ENCODE results near the gene UBD. TPM values are rescaled to one million over a fixed set of nuclear protein-coding genes. Genes with fewer than 3 reads are reported as not detected.

Gene UBD
- total RNA-seq, 1 experiment from 2014 or later: not detected

- H3K27ac Mint-ChIP-seq: no peak overlapping the region
- H3K4me1 Mint-ChIP-seq: peaks cover 0 to under 1% of the 10 kb centered on the region in 2 experiments; a peak in 2 of 4 replicates
- no peak overlapping the region for H3K56ac ChIP-seq (ENCODE audit: insufficient read length, low read depth, low read length)
- H3K9me3 Mint-ChIP-seq: no peaks in the 10 kb centered on the region; a peak in 1 of 5 replicates
- no peak overlapping the region for H2AFZ ChIP-seq (ENCODE audit: low read length)
- H3K79me2 ChIP-seq (ENCODE audit: insufficient read depth, low read length): no peaks in the 10 kb centered on the region
- no peak overlapping the region for H2BK5ac ChIP-seq (ENCODE audit: insufficient read length, low read length)
- H3K4me1 ChIP-seq (ENCODE audit: insufficient read depth, low read length): no peaks in the 10 kb centered on the region
- H3K27ac ChIP-seq (ENCODE audit: insufficient read length, low read depth, low read length): no peak overlapping the region
- no peak overlapping the region for H2BK120ac ChIP-seq (ENCODE audit: low read depth, low read length, poor library complexity, severe bottlenecking)
- H3K4me3 Mint-ChIP-seq: no peak overlapping the region
- no peak overlapping the region for H4K8ac ChIP-seq (replicated peaks; ENCODE audit: insufficient read length, low read depth, low read length)
- no peak overlapping the region for H2BK20ac ChIP-seq (ENCODE audit: low read depth, low read length, poor library complexity, severe bottlenecking)
- H2BK15ac ChIP-seq (ENCODE audit: low read depth, low read length): no peak overlapping the region
- no peaks in the 10 kb centered on the region for H4K20me1 ChIP-seq (ENCODE audit: control insufficient read depth, insufficient read depth, insufficient read length)
- no peak overlapping the region for H3K18ac ChIP-seq (ENCODE audit: insufficient read length, low read depth, low read length)
- no peak overlapping the region for H3T11ph ChIP-seq (ENCODE audit: low read length)
- no peak overlapping the region for H3K23ac ChIP-seq (ENCODE audit: insufficient read length, low read depth, low read length)
- no peak overlapping the region for H2AK5ac ChIP-seq (ENCODE audit: insufficient read length, low read length)
- H3K4me2 ChIP-seq (ENCODE audit: insufficient read depth, insufficient read length, low read length): no peak overlapping the region
- no peak overlapping the region for H3K9ac ChIP-seq (ENCODE audit: extremely low read depth, insufficient read length, low read length)
- no peak overlapping the region for H3K14ac ChIP-seq (ENCODE audit: insufficient read depth, low read length)
- no peaks in the 10 kb centered on the region for H3K9me3 ChIP-seq (ENCODE audit: control insufficient read depth, low read depth, low read length)
- no peaks in the 10 kb centered on the region for H3K79me1 ChIP-seq (ENCODE audit: insufficient read depth, low read depth, low read length, poor library complexity, severe bottlenecking)
- H2BK12ac ChIP-seq (ENCODE audit: insufficient read length, low read depth, low read length): no peak overlapping the region
- no peak overlapping the region for H3K4ac ChIP-seq (ENCODE audit: low read depth, low read length)
- TF ChIP-seq CTCF (conservative IDR thresholded peaks at IDR 0.05): no peak
- no peak overlapping the region for H4K91ac ChIP-seq (ENCODE audit: insufficient read length, low read depth, low read length)
- no peak for DNase-seq
- peaks cover 54% of the 10 kb centered on the region for H3K27me3 Mint-ChIP-seq (ENCODE audit: low read depth)
- no peaks in the 10 kb centered on the region for H3K27me3 ChIP-seq (ENCODE audit: insufficient read depth, low read length)
- WGBS (ENCODE audit: extremely low coverage, insufficient read length, low lambda C conversion rate): no CpG with 5 or more reads among the region's 3 CpGs
- H3K23me2 ChIP-seq (ENCODE audit: insufficient read length, low read depth, low read length, poor library complexity, severe bottlenecking): no peaks in the 10 kb centered on the region
- no peak overlapping the region for H4K5ac ChIP-seq (ENCODE audit: insufficient read length, low read depth, low read length)
- H3K36me3 Mint-ChIP-seq (ENCODE audit: insufficient read depth in 1 of 3, low read depth in 3 of 3): no peaks in the 10 kb centered on the region
These were observed 12.0 kb downstream of the UBD start for GRCh38 chr6:29547573-29547972.

All from H9 (cell line).